Right lobe of liver (tissue), 4 donors: ENCODE measurements around the gene CXorf66.
"Not testable (repeated sequence)": the region's sequence is repeated elsewhere in the genome, so short reads cannot be mapped to it uniquely, and the experiment has no call there.

ENCODE experiments used
- POLR2A ChIP-seq: fragments of 450-650 bp; IDR thresholded peaks from one replicate; pipeline ENCODE4 v1.6.1; 2017; ENCODE audit warnings: antibody characterized with exemption, mild to moderate bottlenecking
- TF ChIP-seq, protein P1 (sequence below), 4 donors: fragments of 200-600 bp in 3 of 4; fragments of 450-650 bp in 1 of 4; IDR thresholded peaks; one replicate each; pipeline versions ENCODE4 v1.5.1 to v1.8.0; 2016 to 2022; ENCODE audit warnings: antibody characterized with exemption in 4 of 4, mild to moderate bottlenecking in 2 of 4
- donor health status: DM: no; HTN: no; CAD: no.
- donor health status: DM: no; HTN: no; CAD: no.
- donor health status: DM: no; HTN: yes; CAD: no.

DNA sequence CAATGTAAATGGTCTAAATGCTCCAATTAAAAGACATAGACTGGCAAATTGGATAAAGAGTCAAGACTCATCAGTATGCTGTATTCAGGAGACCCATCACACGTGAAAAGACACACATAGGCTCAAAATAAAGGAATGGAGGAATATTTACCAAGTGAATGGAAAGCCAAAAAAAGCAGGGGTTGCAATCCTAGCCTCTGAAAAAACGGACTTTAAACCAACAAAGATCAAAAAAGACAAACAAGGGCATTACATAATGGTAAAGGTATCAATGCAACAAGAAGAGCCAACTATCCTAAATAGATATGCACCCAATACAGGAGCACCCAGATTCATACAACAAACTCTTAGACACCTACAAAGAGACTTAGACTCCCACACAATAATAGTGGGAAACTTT, 4.2 kb downstream of the CXorf66 start:
- TF ChIP-seq, protein P1, sequence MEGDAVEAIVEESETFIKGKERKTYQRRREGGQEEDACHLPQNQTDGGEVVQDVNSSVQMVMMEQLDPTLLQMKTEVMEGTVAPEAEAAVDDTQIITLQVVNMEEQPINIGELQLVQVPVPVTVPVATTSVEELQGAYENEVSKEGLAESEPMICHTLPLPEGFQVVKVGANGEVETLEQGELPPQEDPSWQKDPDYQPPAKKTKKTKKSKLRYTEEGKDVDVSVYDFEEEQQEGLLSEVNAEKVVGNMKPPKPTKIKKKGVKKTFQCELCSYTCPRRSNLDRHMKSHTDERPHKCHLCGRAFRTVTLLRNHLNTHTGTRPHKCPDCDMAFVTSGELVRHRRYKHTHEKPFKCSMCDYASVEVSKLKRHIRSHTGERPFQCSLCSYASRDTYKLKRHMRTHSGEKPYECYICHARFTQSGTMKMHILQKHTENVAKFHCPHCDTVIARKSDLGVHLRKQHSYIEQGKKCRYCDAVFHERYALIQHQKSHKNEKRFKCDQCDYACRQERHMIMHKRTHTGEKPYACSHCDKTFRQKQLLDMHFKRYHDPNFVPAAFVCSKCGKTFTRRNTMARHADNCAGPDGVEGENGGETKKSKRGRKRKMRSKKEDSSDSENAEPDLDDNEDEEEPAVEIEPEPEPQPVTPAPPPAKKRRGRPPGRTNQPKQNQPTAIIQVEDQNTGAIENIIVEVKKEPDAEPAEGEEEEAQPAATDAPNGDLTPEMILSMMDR (IDR thresholded peaks at IDR 0.05): not testable (repeated sequence)
- not testable (repeated sequence) for TF ChIP-seq POLR2A
